Central memory CD4-positive, alpha-beta T cell (primary cell): Measurements from ENCODE around the gene DGKK.
"Not testable (repeated sequence)": the region's sequence is repeated elsewhere in the genome, so short reads cannot be mapped to it uniquely, and the experiment has no call there.

Source experiments
- DNase-seq: peaks from one replicate; pipeline ENCODE4 v3.0.0; 2022

Gene DGKK

DNA sequence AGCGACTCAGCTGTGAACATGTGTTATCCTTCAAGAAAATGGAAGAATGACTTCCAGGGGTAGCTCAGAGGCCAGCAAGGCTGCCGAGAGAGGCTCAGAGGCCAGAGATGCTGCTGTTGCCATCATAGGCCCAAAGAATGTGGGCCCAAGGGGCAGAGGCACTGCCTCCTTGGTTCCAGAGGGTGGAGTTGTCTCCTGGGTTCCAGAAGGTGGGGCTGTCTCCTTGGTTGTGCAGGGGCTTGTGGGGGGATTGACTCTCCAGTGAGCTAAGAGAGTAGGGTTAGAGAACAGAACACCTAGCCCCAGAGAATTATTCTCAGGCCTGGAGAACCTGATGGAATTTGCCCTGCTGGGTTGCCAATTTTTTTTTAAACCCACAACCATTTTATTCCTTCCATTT, 62.6 kb downstream of the DGKK start:
- no peak for DNase-seq

DNA sequence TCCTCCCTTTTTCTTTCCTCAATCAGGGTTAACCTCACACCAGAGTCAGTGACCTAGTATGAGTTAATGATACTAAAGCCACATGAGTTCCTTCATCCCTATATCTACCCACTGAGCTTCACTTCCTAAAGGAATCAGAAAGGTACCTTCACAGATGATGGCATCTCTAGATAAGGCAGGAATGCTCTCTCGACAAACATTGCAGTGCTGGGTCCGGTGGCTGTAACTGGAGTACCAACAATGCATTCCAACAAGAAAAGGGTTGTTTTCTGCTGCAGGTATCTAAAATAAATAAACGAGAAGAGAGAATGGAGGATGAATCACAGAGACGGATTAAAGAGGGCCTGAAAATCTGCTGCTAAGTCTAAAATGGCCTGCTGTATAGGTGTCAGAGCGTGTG, 66.7 kb downstream of the DGKK start:
- no peak for DNase-seq

DNA sequence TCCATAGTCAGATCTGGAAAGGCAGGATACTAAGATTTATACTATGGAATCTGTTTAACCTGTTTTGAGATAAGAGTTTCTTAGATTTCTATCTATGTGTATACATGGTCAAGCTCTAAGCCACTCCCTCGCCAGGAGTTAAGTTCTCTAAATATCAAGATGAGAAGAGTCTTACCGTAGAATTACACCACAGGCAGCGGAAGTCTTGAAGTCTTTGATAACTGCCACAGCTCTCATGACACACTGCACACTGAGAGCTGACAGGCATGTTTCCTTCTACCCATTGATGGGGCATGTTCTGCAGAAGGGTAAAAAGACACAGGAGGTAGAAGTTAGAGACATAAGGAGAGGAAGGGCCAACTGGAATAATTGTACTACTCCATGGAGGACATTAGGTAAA, 67.7 kb downstream of the DGKK start:
- no peak for DNase-seq

DNA sequence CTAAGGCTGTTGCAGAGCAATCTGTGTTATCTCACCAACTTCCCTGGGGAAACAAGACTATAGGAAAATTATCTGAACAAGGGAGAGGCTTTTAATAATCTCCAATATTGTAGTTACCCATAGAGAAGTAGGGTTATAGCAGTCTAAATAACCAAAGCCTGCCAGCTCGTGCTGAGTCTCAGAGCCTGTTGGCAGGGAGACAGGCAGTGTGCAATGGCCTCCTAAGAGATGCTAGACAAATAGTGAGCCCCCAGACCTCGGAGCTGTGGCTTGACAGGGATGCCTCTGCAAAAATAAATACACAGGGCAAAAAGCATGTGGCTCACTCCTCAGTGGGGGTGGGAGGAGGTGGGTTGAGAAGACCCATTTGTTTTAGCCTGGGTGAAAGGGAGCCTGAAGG, 76.7 kb downstream of the DGKK start:
- DNase-seq: no peak

DNA sequence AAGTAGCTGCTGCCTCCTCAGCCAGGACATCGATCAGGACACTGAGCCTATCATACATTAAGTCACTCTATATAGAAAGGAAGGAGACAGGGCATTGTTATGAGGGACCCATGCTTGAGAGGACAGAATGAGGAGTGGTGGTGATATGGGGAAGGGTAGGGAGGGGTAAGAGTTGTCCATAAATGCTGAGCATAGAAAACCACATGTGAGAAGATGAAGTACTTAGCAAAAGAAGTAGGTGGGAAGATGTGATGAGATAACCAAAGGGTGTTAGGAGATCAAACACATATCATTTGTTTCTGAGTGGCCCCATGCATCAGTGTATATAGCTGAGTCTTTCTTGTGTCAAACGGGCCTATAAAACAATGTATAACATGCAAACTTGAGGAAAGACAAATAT, 84.1 kb downstream of the DGKK start:
- DNase-seq: no peak

GRCh38 chrX:50381729-50382415, 88.8 kb downstream of the DGKK start:
- DNase-seq: no peak

- DNase-seq: no peak
Measured at GRCh38 chrX:50375481-50376267, 95.0 kb downstream of the DGKK start.

DNA sequence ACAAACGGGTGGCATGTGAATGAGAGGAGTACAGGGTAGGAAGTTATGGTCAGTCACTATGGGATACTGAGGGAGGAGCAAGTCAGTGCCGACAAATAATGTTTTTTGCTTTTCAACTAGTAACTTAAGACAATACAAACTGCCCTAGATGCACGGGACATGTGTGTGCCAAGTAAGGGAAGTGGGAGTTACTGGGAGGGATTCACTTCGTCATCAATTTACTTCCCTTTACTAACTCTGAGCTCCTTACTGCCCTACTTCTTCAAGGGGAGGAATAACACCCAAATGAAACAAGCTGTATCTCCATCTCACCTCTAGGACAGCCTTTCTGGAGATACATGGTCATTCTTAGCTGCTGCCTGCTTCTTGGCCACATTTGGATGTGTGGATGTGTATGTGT, 97.7 kb downstream of the DGKK start:
- DNase-seq: no peak

DNA sequence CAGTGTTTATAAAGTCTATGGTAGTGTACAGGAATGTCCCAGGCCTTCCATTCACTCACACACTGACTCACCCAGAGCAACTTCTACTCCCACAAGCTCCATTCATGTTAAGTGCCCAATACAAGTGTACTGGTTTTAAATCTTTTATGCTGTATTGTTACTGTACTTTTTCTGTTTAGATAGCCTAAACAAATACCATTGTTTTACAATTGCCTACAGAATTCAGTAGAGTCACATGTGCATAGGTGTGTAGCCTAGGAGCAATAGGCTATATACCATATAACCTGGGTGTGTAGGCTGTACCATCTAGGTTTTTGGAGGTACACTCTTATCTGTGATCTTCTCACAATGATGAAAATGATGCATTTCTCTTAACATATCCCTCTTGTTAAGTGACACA, 126.7 kb downstream of the DGKK start:
- no peak for DNase-seq

- DNase-seq: no peak
Measured at GRCh38 chrX:50333308-50333707, 137.3 kb downstream of the DGKK start.

- DNase-seq: not testable (repeated sequence)
Measured at GRCh38 chrX:50332668-50333067, 138.0 kb downstream of the DGKK start.

DNA sequence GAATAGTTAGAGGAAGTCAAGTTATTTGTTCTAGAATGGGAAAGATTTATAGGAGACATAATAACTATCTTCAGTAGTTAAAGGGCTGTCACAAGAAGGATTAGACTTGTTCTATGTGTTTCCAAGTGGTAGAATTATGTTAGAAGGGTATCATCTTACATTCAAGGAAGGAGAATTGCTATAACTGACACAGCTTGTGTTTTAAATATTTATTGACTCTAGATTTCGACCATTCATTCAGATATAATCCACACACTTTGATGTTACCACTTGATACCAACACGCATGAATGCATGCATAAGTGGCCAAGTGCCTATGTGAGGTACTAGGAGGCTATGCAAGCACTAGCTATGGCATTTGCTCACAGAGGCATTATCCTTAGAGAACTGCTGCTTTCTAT, 143.4 kb downstream of the DGKK start:
- no peak for DNase-seq
